MCF 10A (cell line): ENCODE results near the gene GJB1. TPM values are rescaled to one million over a fixed set of nuclear protein-coding genes. Genes with fewer than 3 reads are reported as not detected.

Experiments used
- BruUV-seq: library from RNA; stranded (reverse); fragments of 400-500 nt; replicated peaks from 2 replicates; lab custom pipeline; 2021; lab: Mats Ljungman, UMichigan
- CTCF ChIA-PET: fragments of 300-600 bp; sonication (Branson Sonifier 250); formaldehyde crosslinking; extraction: SDS; loops from one replicate; lab custom pipeline; 2021; ENCODE audit warnings: antibody characterized with exemption, inconsistent platforms; lab: Yijun Ruan, JAX
- POLR2A ChIA-PET: fragments of 300-600, 350-650 bp; sonication (Branson Sonifier 250); formaldehyde crosslinking; extraction: SDS; loops from one replicate; lab custom pipeline; 2020; ENCODE audit warnings: antibody characterized with exemption, inconsistent platforms; lab: Yijun Ruan, JAX
- DNase-seq: peaks from one replicate; pipeline ENCODE4 v3.0.0-alpha.2; 2018; ENCODE audit not compliant: unreplicated experiment
- H3K27ac Mint-ChIP-seq: one replicate; pipeline ENCODE4 v1.8.0; 2022; ENCODE audit warnings: mild to moderate bottlenecking, low read depth, mixed read lengths; ENCODE audit not compliant: unreplicated experiment
- H3K27me3 Mint-ChIP-seq: one replicate; pipeline ENCODE4 v1.8.0; 2022; ENCODE audit warnings: mixed read lengths; ENCODE audit not compliant: insufficient read depth, unreplicated experiment
- H3K36me3 Mint-ChIP-seq: one replicate; pipeline ENCODE4 v1.8.0; 2022; ENCODE audit warnings: mild to moderate bottlenecking, moderate library complexity, mixed read lengths; ENCODE audit not compliant: insufficient read depth, unreplicated experiment
- H3K4me1 Mint-ChIP-seq: one replicate; pipeline ENCODE4 v1.8.0; 2022; ENCODE audit warnings: mixed read lengths; ENCODE audit not compliant: insufficient read depth, unreplicated experiment
- H3K4me3 Mint-ChIP-seq: one replicate; pipeline ENCODE4 v1.8.0; 2022; ENCODE audit warnings: mild to moderate bottlenecking, moderate library complexity, mixed read lengths; ENCODE audit not compliant: unreplicated experiment
- H3K9me3 Mint-ChIP-seq: one replicate; pipeline ENCODE4 v1.8.0; 2022; ENCODE audit warnings: mixed read lengths; ENCODE audit not compliant: unreplicated experiment
- CTCF ChIP-seq: fragments of 200-600 bp; IDR thresholded peaks from one replicate; pipeline ENCODE4 v1.8.0; 2022; ENCODE audit warnings: antibody characterized with exemption, mild to moderate bottlenecking; ENCODE audit not compliant: unreplicated experiment
- intact Hi-C: fragments of 100-400 bp; cut with micrococcal nuclease; formaldehyde crosslinking; loops from 2 replicates; pipeline ENCODE4 v1.14.1; 2022
- total RNA-seq: library from RNA; stranded (reverse); gene quantifications from 2 replicates; pipeline ENCODE4 v1.2.3, GENCODE V29; 2022

Gene GJB1
- total RNA-seq, 1 experiment from 2014 or later: not detected

- ChIA-PET CTCF (interaction anchor here (1.2 kb wide), 1 partner anchor 40 kb away, joined by 6 read pairs; the partner anchor contains the start of gene ZMYM3), POLR2A (no interaction called here)
- no TSS peak for BruUV-seq
- intact Hi-C loops: no loop called here
- H3K9me3 Mint-ChIP-seq: no peaks in the 10 kb centered on the region
- no peak for DNase-seq
- no peak for TF ChIP-seq CTCF
- H3K27me3 Mint-ChIP-seq: peaks cover 69% of the 10 kb centered on the region
- H3K36me3 Mint-ChIP-seq: no peaks in the 10 kb centered on the region
- H3K4me1 Mint-ChIP-seq: no peaks in the 10 kb centered on the region
- no peak overlapping the region for H3K4me3 Mint-ChIP-seq
- no peak overlapping the region for H3K27ac Mint-ChIP-seq
Measured at GRCh38 chrX:71214604-71215337, 8.3 kb upstream of the GJB1 start.

DNA sequence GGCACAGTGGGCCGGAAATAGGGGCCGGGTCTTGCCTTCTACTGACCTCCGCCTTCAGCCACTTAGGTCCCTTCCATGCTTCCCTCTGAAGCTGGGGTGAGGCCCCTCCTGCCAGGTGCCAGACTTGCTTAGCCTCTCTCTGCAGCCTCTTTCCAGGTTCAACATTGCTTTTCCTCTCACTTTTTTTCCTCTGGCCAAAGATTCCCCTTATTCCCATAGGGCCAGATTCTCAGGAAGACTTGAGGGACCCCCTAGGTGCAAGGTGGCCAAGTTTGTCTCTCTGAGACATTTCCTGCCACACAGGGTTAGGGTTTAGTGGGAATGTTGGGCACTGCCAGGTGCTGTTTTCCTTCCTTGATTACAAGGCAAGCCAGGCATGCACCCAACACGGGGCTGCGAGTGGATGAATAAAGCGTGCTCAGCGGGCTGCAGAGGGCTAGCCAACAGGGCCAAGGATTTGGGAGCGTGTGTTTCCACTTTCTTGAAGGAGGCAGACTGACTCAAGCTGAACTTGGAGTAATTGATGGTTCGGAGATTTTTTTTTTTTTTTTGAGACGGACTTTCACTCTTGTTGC is 7.6 kb upstream of the GJB1 start:
- peaks cover 62% of the 10 kb centered on the region for H3K27me3 Mint-ChIP-seq
- no peaks in the 10 kb centered on the region for H3K4me1 Mint-ChIP-seq
- no peaks in the 10 kb centered on the region for H3K9me3 Mint-ChIP-seq
- TF ChIP-seq CTCF: no peak
- H3K27ac Mint-ChIP-seq: no peak overlapping the region
- DNase-seq: no peak
- intact Hi-C loops: no loop called here
- no TSS peak for BruUV-seq
- no peak overlapping the region for H3K4me3 Mint-ChIP-seq
- ChIA-PET CTCF (no interaction called here), POLR2A (interaction anchor here (0.7 kb wide), 1 partner anchor 216 kb away, joined by 4 read pairs; no protein-coding TSS in a partner anchor)
- no peaks in the 10 kb centered on the region for H3K36me3 Mint-ChIP-seq

DNA sequence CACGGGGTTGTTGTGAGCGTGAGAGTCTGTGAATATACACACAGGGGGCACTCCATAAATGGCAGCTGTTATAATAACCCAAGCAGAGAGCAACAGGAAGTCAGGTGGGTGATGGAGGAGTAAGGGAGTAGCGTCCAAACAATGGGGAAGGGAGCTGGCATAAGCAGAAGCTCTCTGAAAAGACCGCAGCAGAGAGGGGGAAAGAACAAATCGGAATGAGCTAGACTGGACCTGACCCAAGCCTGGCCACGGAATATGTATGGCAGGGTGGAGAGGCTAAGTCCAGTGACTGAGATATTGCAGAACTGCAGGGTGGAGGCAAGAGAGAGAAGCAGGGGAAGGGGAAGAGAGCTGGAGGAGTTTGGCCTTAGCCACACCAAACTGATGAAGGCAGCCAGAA is 6.5 kb upstream of the GJB1 start:
- H3K4me1 Mint-ChIP-seq: no peaks in the 10 kb centered on the region
- ChIA-PET CTCF (interaction anchor here (0.5 to 0.6 kb wide), 2 partner anchors 139 to 1018 kb away, joined by 3 read pairs; no protein-coding TSS in a partner anchor), POLR2A (interaction anchor here (0.8 kb wide), 1 partner anchor 64 kb away, joined by 4 read pairs; no protein-coding TSS in a partner anchor)
- peaks cover 53% of the 10 kb centered on the region for H3K27me3 Mint-ChIP-seq
- TF ChIP-seq CTCF: no peak
- intact Hi-C loops: no loop called here
- DNase-seq: no peak
- BruUV-seq: no TSS peak
- no peak overlapping the region for H3K27ac Mint-ChIP-seq
- H3K4me3 Mint-ChIP-seq: no peak overlapping the region
- H3K36me3 Mint-ChIP-seq: no peaks in the 10 kb centered on the region
- H3K9me3 Mint-ChIP-seq: no peaks in the 10 kb centered on the region

- H3K36me3 Mint-ChIP-seq: no peaks in the 10 kb centered on the region
- ChIA-PET POLR2A (interaction anchor here (0.7 kb wide), 1 partner anchor 9 kb away, joined by 3 read pairs; no protein-coding TSS in a partner anchor), CTCF (interaction anchor here (0.5 kb wide), 1 partner anchor 1019 kb away, joined by 3 read pairs; no protein-coding TSS in a partner anchor)
- H3K27ac Mint-ChIP-seq: no peak overlapping the region
- H3K9me3 Mint-ChIP-seq: no peaks in the 10 kb centered on the region
- peaks cover 48% of the 10 kb centered on the region for H3K27me3 Mint-ChIP-seq
- H3K4me1 Mint-ChIP-seq: no peaks in the 10 kb centered on the region
- no peak overlapping the region for H3K4me3 Mint-ChIP-seq
- no peak for TF ChIP-seq CTCF
- BruUV-seq: no TSS peak
- intact Hi-C loops: no loop called here
- DNase-seq: no peak
Measured at GRCh38 chrX:71217298-71217697, 5.7 kb upstream of the GJB1 start.
